H9 (cell line): ENCODE results near the gene SPATA19. TPM values are rescaled to one million over a fixed set of nuclear protein-coding genes. Genes with fewer than 3 reads are reported as not detected.

Experiments
- DNase-seq: peaks from one replicate; pipeline ENCODE4 v3.0.0-alpha.2; 2017
- H2AFZ ChIP-seq: one replicate; pipeline ENCODE4 v1.6.1; 2013; ENCODE audit warnings: mild to moderate bottlenecking, low read length, control low read depth, moderate library complexity
- H2AK5ac ChIP-seq: 2 replicates; pipeline ENCODE4 v1.6.1; 2013; ENCODE audit warnings: low read length, control low read depth, mixed read lengths; ENCODE audit not compliant: insufficient read length
- H2BK120ac ChIP-seq: one replicate; pipeline ENCODE4 v1.6.1; 2013; ENCODE audit warnings: low read depth, mild to moderate bottlenecking, low read length, control low read depth, inconsistent platforms; ENCODE audit not compliant: poor library complexity, severe bottlenecking
- H2BK12ac ChIP-seq: 2 replicates; pipeline ENCODE4 v1.6.1; 2013; ENCODE audit warnings: low read length, control low read depth, mixed read lengths, low read depth; ENCODE audit not compliant: insufficient read length
- H2BK15ac ChIP-seq: 2 replicates; pipeline ENCODE4 v1.6.1; 2013; ENCODE audit warnings: low read depth, low read length, control low read depth
- H2BK20ac ChIP-seq: one replicate; pipeline ENCODE4 v1.6.1; 2013; ENCODE audit warnings: low read depth, mild to moderate bottlenecking, low read length, control low read depth, inconsistent platforms; ENCODE audit not compliant: poor library complexity, severe bottlenecking
- H2BK5ac ChIP-seq: 2 replicates; pipeline ENCODE4 v1.6.1; 2013; ENCODE audit warnings: low read length, control low read depth, mixed read lengths; ENCODE audit not compliant: insufficient read length
- H3K14ac ChIP-seq: 2 replicates; pipeline ENCODE4 v1.6.1; 2013; ENCODE audit warnings: low read length, control low read depth; ENCODE audit not compliant: insufficient read depth
- H3K18ac ChIP-seq: 2 replicates; pipeline ENCODE4 v1.6.1; 2013; ENCODE audit warnings: low read depth, mild to moderate bottlenecking, mixed read lengths, low read length, control low read depth; ENCODE audit not compliant: insufficient read length
- H3K23ac ChIP-seq: 2 replicates; pipeline ENCODE4 v1.6.1; 2013; ENCODE audit warnings: low read length, control low read depth, mixed read lengths, low read depth; ENCODE audit not compliant: insufficient read length
- H3K23me2 ChIP-seq: 2 replicates; pipeline ENCODE4 v1.6.1; 2013; ENCODE audit warnings: low read depth, mild to moderate bottlenecking, mixed read lengths, low read length, control low read depth; ENCODE audit not compliant: insufficient read length, poor library complexity, severe bottlenecking
- H3K27ac ChIP-seq: 2 replicates; pipeline ENCODE4 v1.5.1; 2013; ENCODE audit warnings: low read length, control low read depth, mixed read lengths, low read depth; ENCODE audit not compliant: insufficient read length
- H3K27me3 ChIP-seq: 2 replicates; pipeline ENCODE4 v1.6.1; 2013; ENCODE audit warnings: low read length, control low read depth, inconsistent platforms; ENCODE audit not compliant: insufficient read depth
- H3K4ac ChIP-seq: 2 replicates; pipeline ENCODE4 v1.6.1; 2013; ENCODE audit warnings: low read depth, mild to moderate bottlenecking, control low read depth, inconsistent platforms, low read length, moderate library complexity
- H3K4me1 ChIP-seq: 2 replicates; pipeline ENCODE4 v1.6.1; 2013; ENCODE audit warnings: low read length, control low read depth, inconsistent platforms; ENCODE audit not compliant: insufficient read depth
- H3K4me2 ChIP-seq: 2 replicates; pipeline ENCODE4 v1.6.1; 2013; ENCODE audit warnings: low read length, control low read depth, mixed read lengths; ENCODE audit not compliant: insufficient read length, insufficient read depth
- H3K56ac ChIP-seq: 2 replicates; pipeline ENCODE4 v1.6.1; 2013; ENCODE audit warnings: low read depth, mild to moderate bottlenecking, mixed read lengths, low read length, control low read depth; ENCODE audit not compliant: insufficient read length
- H3K79me1 ChIP-seq: 2 replicates; pipeline ENCODE4 v1.6.1; 2013; ENCODE audit warnings: low read depth, mild to moderate bottlenecking, moderate library complexity, low read length, control low read depth, inconsistent platforms; ENCODE audit not compliant: insufficient read depth, poor library complexity, severe bottlenecking
- H3K79me2 ChIP-seq: 2 replicates; pipeline ENCODE4 v1.6.1; 2013; ENCODE audit warnings: low read length, control low read depth, inconsistent platforms; ENCODE audit not compliant: insufficient read depth
- H3K9ac ChIP-seq: 2 replicates; pipeline ENCODE4 v1.6.1; 2013; ENCODE audit warnings: low read length, control low read depth, mixed read lengths; ENCODE audit not compliant: insufficient read length; ENCODE audit errors: extremely low read depth
- H3K9me3 ChIP-seq: one replicate; pipeline ENCODE4 v1.6.1; 2013; ENCODE audit warnings: low read depth, low read length, inconsistent platforms; ENCODE audit not compliant: control insufficient read depth
- H3T11ph ChIP-seq: one replicate; pipeline ENCODE4 v1.6.1; 2013; ENCODE audit warnings: mild to moderate bottlenecking, low read length, control low read depth, inconsistent platforms
- H4K20me1 ChIP-seq: one replicate; pipeline ENCODE4 v1.6.1; 2013; ENCODE audit not compliant: control insufficient read depth, insufficient read length, insufficient read depth
- H4K5ac ChIP-seq: 2 replicates; pipeline ENCODE4 v1.6.1; 2013; ENCODE audit warnings: low read depth, mild to moderate bottlenecking, mixed read lengths, low read length, control low read depth; ENCODE audit not compliant: insufficient read length
- H4K8ac ChIP-seq: replicated peaks from 2 replicates; pipeline ENCODE4 v1.6.1; 2013; ENCODE audit warnings: low read length, control low read depth, mixed read lengths, low read depth; ENCODE audit not compliant: insufficient read length
- H4K91ac ChIP-seq: 2 replicates; pipeline ENCODE4 v1.6.1; 2013; ENCODE audit warnings: low read depth, mild to moderate bottlenecking, moderate library complexity, mixed read lengths, low read length, control low read depth; ENCODE audit not compliant: insufficient read length
- H3K27ac Mint-ChIP-seq, 3 experiments: 2 replicates in 2 of 3; 3 replicates in 1 of 3; pipeline ENCODE4 v1.8.0; 2020 to 2021; ENCODE audit warnings: mixed read lengths in 3 of 3, mild to moderate bottlenecking in 1 of 3, moderate library complexity in 1 of 3
- H3K27me3 Mint-ChIP-seq: 2 replicates; pipeline ENCODE4 v1.8.0; 2021; ENCODE audit warnings: low read depth, mild to moderate bottlenecking, moderate library complexity, mixed read lengths
- H3K36me3 Mint-ChIP-seq, 3 experiments: 2 replicates in 2 of 3; 3 replicates in 1 of 3; pipeline ENCODE4 v1.8.0; 2020 to 2021; ENCODE audit warnings: low read depth in 3 of 3, mixed read lengths in 3 of 3; ENCODE audit not compliant: insufficient read depth in 1 of 3
- H3K4me1 Mint-ChIP-seq, 2 experiments: 2 replicates each; pipeline ENCODE4 v1.8.0; 2020; ENCODE audit warnings: mixed read lengths in 2 of 2
- H3K4me3 Mint-ChIP-seq, 2 experiments: 2 replicates in 1 of 2; 3 replicates in 1 of 2; pipeline ENCODE4 v1.8.0; 2020 to 2021; ENCODE audit warnings: mild to moderate bottlenecking in 2 of 2, mixed read lengths in 2 of 2, moderate library complexity in 1 of 2
- H3K9me3 Mint-ChIP-seq, 2 experiments: 2 replicates in 1 of 2; 3 replicates in 1 of 2; pipeline ENCODE4 v1.8.0; 2020; ENCODE audit warnings: mild to moderate bottlenecking in 2 of 2, mixed read lengths in 2 of 2, moderate library complexity in 1 of 2
- CTCF ChIP-seq: fragments of 200-600 bp; sonication (generic); conservative IDR thresholded peaks from 3 replicates; pipeline ENCODE4 v1.8.0; 2021; ENCODE audit warnings: antibody characterized with exemption, mild to moderate bottlenecking
- whole genome bisulfite sequencing: extraction: QIAGEN DNeasy Blood & Tissue Kit; methylation state at CpG from one replicate; pipeline ENCODE4 v1.1.7; 2013; ENCODE audit warnings: missing lambda C conversion rate, low lambda C conversion rate, mixed read lengths; ENCODE audit not compliant: insufficient read length; ENCODE audit errors: extremely low coverage; 5-methylcytosine and 5-hydroxymethylcytosine counted together
- total RNA-seq: library from RNA; stranded (reverse); gene quantifications from 2 replicates; pipeline ENCODE4 v1.2.1, GENCODE V29; 2021

The SPATA19 gene
- total RNA-seq, 1 experiment from 2014 or later: not detected

DNA sequence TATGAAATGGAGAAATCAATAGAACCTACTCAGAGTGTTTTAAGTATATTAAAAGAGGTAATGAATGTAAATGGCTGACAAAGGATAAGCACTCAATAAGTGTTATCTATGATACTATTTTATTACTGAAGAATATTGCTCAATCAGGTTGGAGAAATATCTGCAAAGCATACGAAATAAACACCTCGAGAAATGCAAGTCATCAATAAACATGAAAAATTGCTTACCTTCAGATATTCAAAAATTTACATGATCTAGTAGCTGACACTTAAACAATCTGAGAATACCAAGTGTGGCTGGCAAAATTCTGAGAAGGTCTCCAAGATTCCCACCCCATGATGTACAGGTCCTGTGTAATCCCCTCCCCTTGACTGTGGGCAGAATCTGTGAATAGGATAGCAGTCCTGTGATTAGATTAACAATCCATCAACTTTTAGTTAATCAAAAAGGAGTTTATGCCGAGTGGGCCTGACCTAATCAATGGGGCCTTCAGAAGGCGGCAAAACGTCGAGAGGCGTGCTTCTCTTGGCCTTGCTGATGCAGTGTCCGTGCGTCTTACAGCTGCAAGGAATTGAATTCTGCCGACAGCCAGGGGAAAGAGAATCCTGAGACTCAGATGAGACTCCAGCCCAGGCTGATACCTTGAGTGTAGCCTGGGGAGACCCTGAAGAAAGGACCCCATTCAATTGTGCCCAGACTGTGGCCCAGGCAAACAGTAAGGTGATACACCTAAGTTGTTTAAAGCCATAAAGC is 49.1 kb downstream of the SPATA19 start:
- Histone ChIP-seq H3K4me1 (no peaks in the 10 kb centered on the region), H2BK20ac (no peak overlapping the region), H3K56ac (no peak overlapping the region), H3K14ac (no peak overlapping the region), H2BK15ac (no peak overlapping the region), H4K8ac (no peak overlapping the region), H2BK12ac (no peak overlapping the region), H2AFZ (no peak overlapping the region), H2BK120ac (no peak overlapping the region), H3K4me2 (no peak overlapping the region), H2AK5ac (no peak overlapping the region), H3K79me1 (no peaks in the 10 kb centered on the region), H4K5ac (no peak overlapping the region), H3K9me3 (peaks cover 9% of the 10 kb centered on the region), H3T11ph (no peak overlapping the region), H3K9ac (no peak overlapping the region), H3K79me2 (no peaks in the 10 kb centered on the region), H3K27ac (no peak overlapping the region), H3K4ac (no peak overlapping the region), H2BK5ac (no peak overlapping the region), H3K23me2 (no peaks in the 10 kb centered on the region), H3K18ac (no peak overlapping the region), H3K23ac (no peak overlapping the region), H3K27me3 (no peaks in the 10 kb centered on the region), H4K91ac (no peak overlapping the region), H4K20me1 (no peaks in the 10 kb centered on the region)
- peaks cover 3 to 9% (median 6%) of the 10 kb centered on the region in 3 experiments; a peak in 5 of 7 replicates for H3K36me3 Mint-ChIP-seq
- no peak overlapping the region for H3K4me3 Mint-ChIP-seq
- no CpG with 5 or more reads among the region's 10 CpGs for WGBS
- no peak overlapping the region for H3K27ac Mint-ChIP-seq
- no peak for TF ChIP-seq CTCF
- peaks cover 0 to 2% of the 10 kb centered on the region in 2 experiments; a peak in 1 of 4 replicates for H3K4me1 Mint-ChIP-seq
- H3K27me3 Mint-ChIP-seq: peaks cover 2% of the 10 kb centered on the region
- H3K9me3 Mint-ChIP-seq: peaks cover 6 to 19% of the 10 kb centered on the region in 2 experiments; a peak in 4 of 5 replicates
- no peak for DNase-seq
